Retinal pigment epithelial cell (primary cell): ENCODE results near the gene SCYGR4.

Experiments
- DNase-seq: peaks from one replicate; pipeline ENCODE4 v3.0.0-alpha.2; 2010; ENCODE audit warnings: low read depth
- H3K4me3 ChIP-seq: 2 replicates; pipeline ENCODE4 v1.5.1; 2011; ENCODE audit warnings: mild to moderate bottlenecking, low read length, control low read depth, moderate library complexity
- TF ChIP-seq, protein P1 (sequence below): conservative IDR thresholded peaks from 2 replicates; pipeline ENCODE4 v1.5.1; 2011; ENCODE audit warnings: low read depth, low read length, control low read depth, inconsistent platforms

The SCYGR4 gene

DNA sequence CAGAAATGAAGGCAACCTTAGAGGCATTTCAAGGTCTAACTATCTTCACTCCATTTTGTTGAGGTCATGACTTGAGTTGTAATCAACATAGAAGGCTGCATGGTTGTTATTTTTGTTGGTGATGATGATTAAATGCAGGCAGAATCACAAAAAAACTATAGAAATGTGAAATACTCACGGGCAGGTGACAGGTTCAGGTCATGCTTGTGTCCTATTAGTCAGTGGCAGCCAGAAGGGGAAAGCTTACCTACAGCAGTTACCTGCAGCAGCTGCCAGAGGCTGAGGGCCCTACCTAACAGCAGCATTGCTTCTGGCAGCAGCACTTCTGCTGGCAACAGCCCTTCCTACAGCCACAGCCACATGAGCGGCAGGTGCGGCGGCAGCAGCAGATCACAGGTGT lies 3.1 kb upstream of the SCYGR4 start:
- TF ChIP-seq, protein P1, sequence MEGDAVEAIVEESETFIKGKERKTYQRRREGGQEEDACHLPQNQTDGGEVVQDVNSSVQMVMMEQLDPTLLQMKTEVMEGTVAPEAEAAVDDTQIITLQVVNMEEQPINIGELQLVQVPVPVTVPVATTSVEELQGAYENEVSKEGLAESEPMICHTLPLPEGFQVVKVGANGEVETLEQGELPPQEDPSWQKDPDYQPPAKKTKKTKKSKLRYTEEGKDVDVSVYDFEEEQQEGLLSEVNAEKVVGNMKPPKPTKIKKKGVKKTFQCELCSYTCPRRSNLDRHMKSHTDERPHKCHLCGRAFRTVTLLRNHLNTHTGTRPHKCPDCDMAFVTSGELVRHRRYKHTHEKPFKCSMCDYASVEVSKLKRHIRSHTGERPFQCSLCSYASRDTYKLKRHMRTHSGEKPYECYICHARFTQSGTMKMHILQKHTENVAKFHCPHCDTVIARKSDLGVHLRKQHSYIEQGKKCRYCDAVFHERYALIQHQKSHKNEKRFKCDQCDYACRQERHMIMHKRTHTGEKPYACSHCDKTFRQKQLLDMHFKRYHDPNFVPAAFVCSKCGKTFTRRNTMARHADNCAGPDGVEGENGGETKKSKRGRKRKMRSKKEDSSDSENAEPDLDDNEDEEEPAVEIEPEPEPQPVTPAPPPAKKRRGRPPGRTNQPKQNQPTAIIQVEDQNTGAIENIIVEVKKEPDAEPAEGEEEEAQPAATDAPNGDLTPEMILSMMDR, result no peak
- DNase-seq, result no peak
- H3K4me3 ChIP-seq, result no peak overlapping the region

- TF ChIP-seq, protein P1, result no peak
- DNase-seq, result no peak
Observed at GRCh38 chr2:227614740-227615139, 2.6 kb upstream of the SCYGR4 start, which contains the start of gene SCYGR3. Gene SCYGR3 (minus strand): TSS chr2:227614840. CDS start chr2:227614840, 0 bp downstream.

GRCh38 chr2:227615181-227615580 lies 2.1 kb upstream of the SCYGR4 start:
- no peak for DNase-seq
- H3K4me3 ChIP-seq, result no peak overlapping the region
- TF ChIP-seq, protein P1, result no peak

More at GRCh38 chr2:227614740-227615139, 2.6 kb upstream of the SCYGR4 start, which contains the start of gene SCYGR3:
- no peak within 1 kb of the TSS for H3K4me3 ChIP-seq

- DNase-seq, result no peak
- no peak overlapping the region for H3K4me3 ChIP-seq
- TF ChIP-seq, protein P1, result no peak
Observed at GRCh38 chr2:227615906-227616305, 1.4 kb upstream of the SCYGR4 start.

GRCh38 chr2:227616631-227617030 lies 667 bp upstream of the SCYGR4 start:
- no peak for DNase-seq
- H3K4me3 ChIP-seq, result no peak overlapping the region
- TF ChIP-seq, protein P1, result no peak

GRCh38 chr2:227623226-227623625 lies 5.9 kb downstream of the SCYGR4 start:
- TF ChIP-seq, protein P1, result no peak
- peak; percentile 11 for DNase-seq
- H3K4me3 ChIP-seq, result no peak overlapping the region

DNA sequence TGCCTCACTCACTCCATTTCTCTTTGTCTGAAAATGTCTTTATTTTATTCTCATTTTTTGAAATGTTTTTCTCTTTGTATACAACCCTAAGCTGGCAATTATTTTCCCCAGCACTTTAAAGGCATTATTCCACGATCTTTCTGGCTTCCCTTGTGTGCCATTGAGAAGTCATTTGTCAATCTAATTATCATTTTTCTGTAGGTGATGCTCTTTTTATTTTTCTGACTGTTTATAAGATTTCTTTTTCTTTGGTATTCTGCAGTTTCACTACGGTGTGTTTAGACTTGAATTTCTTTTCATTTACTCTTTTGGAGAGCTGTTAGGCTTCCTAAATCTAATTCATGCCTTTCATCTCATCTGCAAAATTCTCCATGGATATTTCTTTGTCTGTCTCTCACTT lies 8.1 kb downstream of the SCYGR4 start:
- H3K4me3 ChIP-seq, result no peak overlapping the region
- no peak for DNase-seq
- TF ChIP-seq, protein P1, result no peak
